HG03558 (cell line): ENCODE results near the gene VWA8.

Experiments
- ATAC-seq: cut with Tn5 transposase; IDR thresholded peaks from one replicate; pipeline ENCODE4 v1.9.1; 2021; ENCODE audit warnings: moderate number of reproducible peaks; ENCODE audit not compliant: unreplicated experiment; ENCODE audit errors: extremely low read depth

The VWA8 gene

GRCh38 chr13:41700790-41701310, 260.1 kb downstream of the VWA8 start:
- ATAC-seq: no peak

DNA sequence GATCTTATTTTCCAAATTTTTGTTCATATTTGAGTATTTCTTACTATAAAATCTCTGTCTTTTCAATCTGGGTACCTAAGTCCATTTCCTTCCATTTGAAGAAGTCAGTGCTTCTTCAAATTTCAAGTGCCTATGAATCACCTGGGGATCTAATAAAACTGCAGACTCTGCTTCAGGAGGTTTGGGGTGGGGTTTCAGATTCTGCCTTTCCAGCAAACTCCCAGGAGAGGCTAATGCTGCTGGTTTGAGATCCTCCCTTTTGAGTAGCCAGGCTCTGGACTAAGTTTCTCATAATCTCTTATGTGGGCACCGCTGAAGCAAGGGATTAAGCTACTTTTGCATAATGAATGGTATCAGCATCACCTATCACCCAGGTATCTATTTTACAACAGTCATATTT, 261.1 kb downstream of the VWA8 start:
- ATAC-seq: no peak

GRCh38 chr13:41697578-41697977, 263.3 kb downstream of the VWA8 start:
- no peak for ATAC-seq

DNA sequence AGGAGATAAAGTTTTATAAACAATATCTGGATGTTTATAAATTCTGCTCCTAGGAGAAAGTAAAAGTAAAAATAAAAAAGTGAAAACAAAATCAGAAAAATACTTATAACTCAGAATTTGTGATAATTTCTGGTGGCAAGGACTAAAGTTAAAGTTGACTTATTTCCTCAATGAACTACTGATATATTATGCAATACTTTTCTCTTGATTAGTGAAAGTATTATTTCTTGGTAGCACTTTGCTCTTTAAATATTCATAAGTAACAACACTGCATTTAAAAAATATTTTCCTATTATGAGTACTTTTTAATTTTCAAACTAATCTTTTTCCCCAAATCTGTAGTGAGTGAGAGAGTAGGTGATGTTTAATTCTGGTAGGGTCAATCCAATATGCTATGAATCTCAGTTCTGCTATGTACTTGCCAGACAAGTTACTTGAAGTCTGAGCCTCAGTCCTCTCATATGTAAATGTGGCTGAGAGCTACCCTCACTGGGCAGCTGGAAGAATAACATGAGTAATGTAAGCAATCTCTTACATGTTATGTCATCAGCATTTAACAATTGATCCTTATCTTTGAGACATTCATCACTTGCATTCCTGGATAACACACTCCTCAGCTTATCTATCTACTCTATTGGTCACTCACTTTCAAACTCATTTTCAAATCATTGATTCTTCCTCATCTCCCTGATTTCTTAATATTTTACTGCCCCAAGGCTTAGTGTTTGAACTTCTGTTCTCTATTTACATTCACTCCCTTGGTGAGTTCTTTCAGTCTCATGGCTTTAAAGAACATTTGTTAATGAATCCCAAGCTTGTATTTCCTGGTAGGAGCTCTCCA, 264.5 kb downstream of the VWA8 start:
- no peak for ATAC-seq

DNA sequence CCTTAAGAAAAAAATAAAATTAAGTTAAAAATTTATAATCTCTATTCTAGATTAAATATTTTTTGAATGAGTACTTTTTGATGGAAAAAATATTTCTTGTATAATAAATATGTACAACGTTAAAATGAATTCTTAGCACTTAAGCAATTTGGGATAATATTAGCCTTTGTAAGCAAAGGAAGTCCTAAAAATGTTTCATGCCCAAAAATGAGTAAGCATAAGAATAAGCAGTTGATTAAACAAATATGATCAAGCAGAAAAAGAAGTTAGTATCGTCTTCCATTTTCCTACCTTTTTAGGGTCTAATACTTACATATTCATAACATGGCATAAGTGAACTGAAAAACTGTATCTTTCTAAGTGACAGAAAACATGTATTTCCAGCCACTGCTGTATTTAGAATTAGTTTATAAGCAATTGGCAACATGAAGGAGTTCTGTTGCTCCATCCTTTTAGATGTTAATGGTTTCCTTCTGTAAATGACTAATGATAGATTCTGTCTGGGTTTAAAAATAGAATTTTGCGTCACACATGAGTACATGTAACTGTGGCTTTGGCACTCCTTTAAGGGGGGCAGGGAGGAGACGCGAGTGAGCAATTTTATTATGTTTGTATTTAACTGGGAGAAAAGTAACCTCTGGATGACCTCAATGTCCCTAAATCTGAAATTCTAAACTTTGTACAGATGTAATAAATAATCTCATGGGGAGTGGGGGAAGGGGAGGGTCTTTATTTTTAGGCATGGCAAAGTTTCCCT, 266.2 kb downstream of the VWA8 start:
- no peak for ATAC-seq

DNA sequence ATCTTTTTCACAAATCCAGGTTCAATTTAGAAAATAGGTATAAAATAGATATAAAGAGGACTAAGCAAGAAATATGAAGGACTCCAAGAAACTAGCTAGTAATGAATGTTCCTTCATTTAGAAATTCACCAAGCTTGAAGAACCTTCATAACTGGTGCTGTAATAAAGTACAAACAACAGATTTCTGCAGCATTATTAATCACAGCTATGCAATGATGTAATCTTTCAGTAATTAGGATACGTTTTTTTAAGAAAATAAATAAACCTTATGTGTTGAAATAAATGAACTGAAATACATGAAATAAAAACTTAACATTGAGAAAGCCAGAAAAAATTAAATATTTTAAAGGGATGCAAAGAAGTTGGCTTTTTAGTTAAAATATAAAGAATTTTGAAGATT, 267.5 kb downstream of the VWA8 start:
- no peak for ATAC-seq

DNA sequence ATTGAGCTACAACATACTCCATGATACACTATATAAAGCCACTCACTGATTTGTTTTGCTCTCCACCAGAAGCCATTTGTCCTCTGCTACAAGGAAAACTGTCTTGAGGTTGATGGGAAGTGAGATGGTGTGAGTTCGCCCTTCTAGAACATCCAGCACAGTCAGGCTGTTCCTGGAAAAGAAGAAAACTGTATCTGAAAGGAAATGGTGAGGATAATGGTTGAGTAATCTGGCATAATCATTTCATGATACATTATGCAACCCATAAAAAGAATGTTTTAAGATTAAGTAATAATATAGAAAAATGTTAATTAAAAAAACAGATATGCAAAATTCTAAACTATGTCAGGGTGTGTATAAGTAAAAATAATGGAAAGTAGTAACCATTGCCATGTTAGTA, 269.6 kb downstream of the VWA8 start:
- no peak for ATAC-seq

DNA sequence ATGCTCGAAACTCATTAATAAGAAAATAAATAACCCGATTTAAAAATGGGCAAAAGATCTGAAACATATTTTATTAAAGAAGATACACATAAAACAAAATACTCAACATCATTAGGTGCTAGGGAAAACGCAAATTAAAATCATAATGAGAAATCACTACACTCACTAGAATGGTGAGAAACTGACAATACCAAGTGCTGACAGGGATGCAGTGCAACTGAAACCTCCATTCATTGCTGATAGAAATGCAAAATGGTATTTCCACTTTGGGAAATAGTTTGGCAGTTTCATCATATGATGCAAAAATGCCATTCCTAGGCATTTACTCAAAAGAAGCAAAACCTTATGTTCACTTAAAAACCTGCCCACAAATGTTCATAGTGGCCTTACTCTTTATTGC, 278.1 kb downstream of the VWA8 start:
- no peak for ATAC-seq

- no peak for ATAC-seq
Observed at GRCh38 chr13:41682001-41682400, 278.9 kb downstream of the VWA8 start.

DNA sequence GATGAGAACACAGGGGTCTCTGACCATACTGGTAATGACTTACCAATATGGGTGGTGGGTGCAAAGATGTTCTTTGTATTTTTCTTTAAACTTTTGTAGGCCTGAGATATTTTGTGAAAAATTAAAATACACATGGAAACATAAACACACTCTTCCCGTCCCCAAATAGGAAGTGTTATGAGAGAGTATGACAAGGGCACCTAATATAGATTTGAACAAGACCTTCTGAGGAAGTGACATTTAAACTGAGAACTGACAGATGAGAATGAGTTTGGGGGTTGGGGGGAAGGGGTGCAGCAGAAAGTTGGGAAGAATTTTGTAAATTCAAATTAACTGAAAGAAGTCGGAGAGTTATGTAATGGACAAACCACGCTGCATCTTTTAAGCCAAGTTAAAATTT, 279.3 kb downstream of the VWA8 start:
- ATAC-seq: no peak

DNA sequence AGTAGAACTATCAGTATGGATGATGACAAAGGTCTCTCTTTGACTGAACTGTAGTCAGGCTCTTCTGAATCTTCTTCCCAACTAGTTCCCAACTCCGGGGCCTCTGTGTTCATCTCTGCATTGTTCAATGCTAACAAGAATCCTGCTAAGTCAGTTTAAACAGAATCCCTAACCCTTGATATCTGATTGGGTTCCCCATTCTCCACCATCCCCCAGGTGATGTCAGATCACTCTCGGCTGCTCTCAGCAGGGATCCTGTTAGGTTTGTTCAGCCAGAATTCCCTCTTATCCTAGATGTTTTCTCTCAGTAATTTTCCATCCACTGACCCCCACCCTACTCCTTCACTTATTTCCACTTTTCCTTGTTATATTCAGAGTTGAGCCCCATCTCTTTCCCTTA, 280.0 kb downstream of the VWA8 start:
- ATAC-seq: no peak

DNA sequence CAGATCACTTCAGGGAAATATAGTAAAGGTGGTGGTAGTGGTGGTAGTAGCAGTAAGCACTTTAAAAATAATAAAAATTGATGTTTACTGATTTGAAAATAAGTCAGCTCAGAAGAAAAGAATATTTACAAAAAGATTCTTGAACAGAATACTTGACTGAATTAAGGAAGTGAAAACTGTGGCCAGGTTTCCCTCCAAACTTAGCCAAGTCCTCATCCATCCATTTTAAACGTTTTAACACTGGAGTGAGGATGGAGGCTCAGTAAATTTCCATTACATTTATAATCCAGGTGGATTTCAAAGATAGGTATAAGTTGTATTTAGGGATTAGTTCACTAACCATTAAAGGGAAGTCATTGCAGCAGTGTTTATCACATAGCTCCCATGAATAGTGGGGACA, 282.1 kb downstream of the VWA8 start:
- no peak for ATAC-seq

GRCh38 chr13:41678249-41678648, 282.7 kb downstream of the VWA8 start:
- no peak for ATAC-seq

- no peak for ATAC-seq
Observed at GRCh38 chr13:41675306-41675705, 285.6 kb downstream of the VWA8 start.

DNA sequence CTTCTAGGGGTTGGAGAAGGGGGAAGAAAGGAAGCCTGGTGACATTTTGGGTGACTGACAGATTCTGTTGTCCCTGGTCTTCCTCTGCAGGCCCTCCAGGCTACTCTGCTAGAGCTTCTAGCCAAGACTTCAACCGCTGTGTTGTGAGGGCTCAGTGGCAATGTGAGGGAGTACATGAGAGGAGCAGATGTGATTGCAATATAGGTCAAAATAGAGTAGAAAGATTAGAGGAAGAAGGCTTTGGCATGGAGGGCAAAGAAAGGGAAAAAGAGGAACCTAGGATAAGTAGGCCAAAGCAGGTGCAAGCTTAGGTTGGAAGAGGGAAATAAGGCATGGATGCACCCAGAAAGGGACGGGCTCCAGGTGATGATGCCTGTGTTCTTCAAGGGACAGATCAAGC, 286.7 kb downstream of the VWA8 start:
- no peak for ATAC-seq

DNA sequence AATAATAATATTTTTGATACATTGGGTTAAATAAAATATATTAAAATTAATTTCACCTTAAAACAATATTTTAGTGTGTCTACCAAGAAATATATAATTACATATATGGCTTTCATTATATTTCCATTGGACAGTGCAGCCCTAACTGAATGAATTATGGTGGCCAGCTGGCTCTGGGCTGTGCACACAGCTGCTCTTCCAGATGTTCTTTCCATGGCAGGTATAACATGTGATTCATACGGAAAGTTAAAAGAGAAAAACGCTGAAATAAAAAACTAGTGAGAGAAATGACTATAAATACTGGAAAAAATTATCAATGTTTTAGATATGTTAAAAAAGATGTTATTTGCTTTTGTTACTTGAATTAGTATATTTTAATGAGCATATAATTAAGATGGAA, 287.3 kb downstream of the VWA8 start:
- no peak for ATAC-seq

- no peak for ATAC-seq
Observed at GRCh38 chr13:41670873-41671443, 290.0 kb downstream of the VWA8 start.

GRCh38 chr13:41668130-41668757, 292.7 kb downstream of the VWA8 start:
- ATAC-seq: peak; percentile 76

GRCh38 chr13:41666644-41667043, 294.3 kb downstream of the VWA8 start:
- ATAC-seq: no peak

DNA sequence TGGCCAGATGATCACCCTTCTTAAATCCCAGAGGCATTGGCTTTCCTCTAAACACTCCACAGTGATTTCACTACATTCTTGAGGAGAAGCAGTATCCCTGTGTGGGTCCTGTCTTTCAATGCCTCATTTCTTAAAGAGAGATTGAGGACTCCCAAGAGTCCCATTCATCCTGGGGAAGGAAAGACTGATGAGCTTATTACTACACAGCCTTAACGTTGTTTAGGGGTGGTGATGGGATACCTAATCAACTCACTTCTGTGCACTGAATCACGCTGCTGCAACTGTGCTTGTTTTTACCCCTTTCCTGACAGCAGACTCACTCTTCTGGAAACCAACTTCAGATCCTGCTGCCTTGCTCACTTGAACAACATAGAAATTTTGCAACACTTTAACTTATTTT, 300.5 kb downstream of the VWA8 start:
- ATAC-seq: no peak
